HTR-8/SVneo (cell line): ENCODE data around the gene TMEM254.
"Not testable (repeated sequence)": the region's sequence is repeated elsewhere in the genome, so short reads cannot be mapped to it uniquely, and the experiment has no call there.

Source experiments
- DNase-seq: peaks from one replicate; pipeline ENCODE4 v3.0.0; 2011; ENCODE audit warnings: low spot score, mixed read lengths; ENCODE audit not compliant: insufficient read length
- FAIRE-seq: peaks from 2 replicates; lab custom pipeline; 2011; peaks lifted over from hg19 to GRCh38; lab: Jason Lieb, UNC

TMEM254 gene

GRCh38 chr10:80072584-80072983, 5.9 kb upstream of the TMEM254 start:
- no peak for DNase-seq
- no peak for FAIRE-seq

GRCh38 chr10:80075781-80076180, 2.7 kb upstream of the TMEM254 start:
- DNase-seq, result peak; percentile 20

GRCh38 chr10:80077869-80078447, 507 bp upstream of the TMEM254 start:
- FAIRE-seq, result no peak
- no peak for DNase-seq

More at GRCh38 chr10:80075781-80076180, 2.7 kb upstream of the TMEM254 start:
- FAIRE-seq, result no peak

GRCh38 chr10:80079312-80079719, 851 bp downstream of the TMEM254 start:
- no peak for DNase-seq
- FAIRE-seq, result no peak

GRCh38 chr10:80081026-80081425, 2.6 kb downstream of the TMEM254 start:
- no peak for FAIRE-seq

GRCh38 chr10:80081801-80082750, 3.6 kb downstream of the TMEM254 start:
- DNase-seq, result no peak
- no peak for FAIRE-seq

More at GRCh38 chr10:80081026-80081425, 2.6 kb downstream of the TMEM254 start:
- no peak for DNase-seq

GRCh38 chr10:80090121-80090520, 11.7 kb downstream of the TMEM254 start:
- FAIRE-seq (no peak), DNase-seq (no peak)

GRCh38 chr10:80094231-80094630, 15.8 kb downstream of the TMEM254 start:
- FAIRE-seq, result no peak
- DNase-seq, result no peak

GRCh38 chr10:80098272-80098671, 19.8 kb downstream of the TMEM254 start:
- FAIRE-seq, DNase-seq: not testable (repeated sequence)

GRCh38 chr10:80099295-80099694, 20.8 kb downstream of the TMEM254 start:
- FAIRE-seq, result not testable (repeated sequence)

GRCh38 chr10:80100116-80100515, 21.7 kb downstream of the TMEM254 start:
- no peak for FAIRE-seq

More at GRCh38 chr10:80099295-80099694, 20.8 kb downstream of the TMEM254 start:
- not testable (repeated sequence) for DNase-seq

GRCh38 chr10:80100861-80101695, 22.6 kb downstream of the TMEM254 start:
- DNase-seq (no peak), FAIRE-seq (no peak)

More at GRCh38 chr10:80100116-80100515, 21.7 kb downstream of the TMEM254 start:
- no peak for DNase-seq

- DNase-seq, result no peak
- FAIRE-seq, result no peak
Observed at GRCh38 chr10:80104066-80104926, 25.8 kb downstream of the TMEM254 start.

GRCh38 chr10:80108576-80109239, 30.2 kb downstream of the TMEM254 start:
- FAIRE-seq (no peak), DNase-seq (no peak)

GRCh38 chr10:80110986-80111385, 32.5 kb downstream of the TMEM254 start:
- DNase-seq (no peak), FAIRE-seq (no peak)

- DNase-seq (no peak), FAIRE-seq (no peak)
Observed at GRCh38 chr10:80118669-80119068, 40.2 kb downstream of the TMEM254 start.

- no peak for DNase-seq
- no peak for FAIRE-seq
Observed at GRCh38 chr10:80122110-80122710, 43.7 kb downstream of the TMEM254 start.

GRCh38 chr10:80122746-80123145, 44.3 kb downstream of the TMEM254 start:
- DNase-seq (no peak), FAIRE-seq (no peak)
